B cell (primary cell): ENCODE results near the gene CXADR. TPM values are rescaled to one million over a fixed set of nuclear protein-coding genes. Genes with fewer than 3 reads are reported as not detected.

ENCODE experiments used
- ATAC-seq: fragments of 200-7000 bp; cut with Tn5 transposase; one replicate; pipeline ENCODE4 v1.10.0; 2021; ENCODE audit warnings: low read depth, mild to moderate bottlenecking, moderate number of reproducible peaks, moderate library complexity
- CTCF ChIA-PET: fragments of 350-600 bp; sonication (Branson Sonifier 250); formaldehyde crosslinking; loops from one replicate; lab custom pipeline; 2021; ENCODE audit warnings: antibody characterized with exemption, inconsistent platforms; lab: Charles Lee
- POLR2A ChIA-PET: fragments of 350-600 bp; sonication (Branson Sonifier 250); formaldehyde crosslinking; loops from one replicate; lab custom pipeline; 2021; ENCODE audit warnings: antibody characterized with exemption; lab: Charles Lee
- DNase-seq: peaks from one replicate; pipeline ENCODE4 v3.0.0; 2013
- H2AFZ ChIP-seq: 2 replicates; pipeline ENCODE4 v1.6.1; 2012; ENCODE audit warnings: mild to moderate bottlenecking, low read depth, low read length; ENCODE audit not compliant: insufficient read depth, poor library complexity, severe bottlenecking
- H3K27ac ChIP-seq, 2 donors: 1 replicate in 1 of 2; 2 replicates in 1 of 2; pipeline ENCODE4 v1.5.1; 2012 to 2013; ENCODE audit warnings: low read length in 2 of 2, mild to moderate bottlenecking in 2 of 2, moderate library complexity in 1 of 2
- H3K27me3 ChIP-seq, 4 experiments: fragments of 200-600 bp in 1 of 4; sonication (generic) in 1 of 4; replicated peaks in 1 of 4; 1 replicate in 2 of 4; 2 replicates in 2 of 4; pipeline versions ENCODE4 v1.6.1 to v1.7.0; 2013 to 2016; ENCODE audit warnings: low read length in 3 of 4, mild to moderate bottlenecking in 2 of 4, mixed read lengths in 1 of 4, moderate library complexity in 1 of 4; ENCODE audit not compliant: insufficient read depth in 4 of 4, control insufficient read depth in 3 of 4; ENCODE audit errors: control extremely low read depth in 1 of 4
- H3K36me3 ChIP-seq, 2 experiments: replicated peaks in 1 of 2; 1 replicate in 1 of 2; 2 replicates in 1 of 2; pipeline versions ENCODE4 v1.6.1 to v1.7.1; 2013; ENCODE audit warnings: low read length in 1 of 2; ENCODE audit not compliant: insufficient read depth in 2 of 2, control insufficient read depth in 1 of 2; ENCODE audit errors: control extremely low read depth in 1 of 2, extremely low read depth in 1 of 2
- H3K4me1 ChIP-seq, 2 donors: fragments of 200-600 bp in 1 of 2; sonication (generic) in 1 of 2; 1 replicate in 1 of 2; 2 replicates in 1 of 2; pipeline versions ENCODE4 v1.5.1 to v1.6.1; 2013 to 2017; ENCODE audit warnings: low read length in 2 of 2; ENCODE audit not compliant: control insufficient read depth in 2 of 2, insufficient read depth in 2 of 2
- H3K4me2 ChIP-seq: replicated peaks from 2 replicates; pipeline ENCODE3; 2012; ENCODE audit warnings: mild to moderate bottlenecking, low read depth, low read length; ENCODE audit not compliant: poor library complexity, severe bottlenecking
- H3K4me3 ChIP-seq, 5 experiments: fragments of 200-600 bp in 1 of 5; sonication (generic) in 1 of 5; 1 replicate in 3 of 5; 2 replicates in 2 of 5; pipeline versions ENCODE4 v1.5.1 to v1.7.0; 2011 to 2016; ENCODE audit warnings: low read length in 4 of 5, mild to moderate bottlenecking in 4 of 5, low read depth in 2 of 5, control low read depth in 1 of 5, moderate library complexity in 1 of 5; ENCODE audit not compliant: insufficient read depth in 1 of 5; ENCODE audit errors: control extremely low read depth in 1 of 5, extremely low read depth in 1 of 5
- H3K79me2 ChIP-seq: fragments of 200-600 bp; sonication (generic); one replicate; pipeline ENCODE4 v1.6.0; 2016; ENCODE audit warnings: low read length; ENCODE audit not compliant: control insufficient read depth, insufficient read depth
- H3K9ac ChIP-seq: fragments of 200-600 bp; sonication (generic); 2 replicates; pipeline ENCODE4 v1.6.1; 2017; ENCODE audit warnings: mild to moderate bottlenecking, low read length, moderate library complexity
- H3K9me3 ChIP-seq, 3 donors: one replicate each; pipeline versions ENCODE4 v1.6.1 to v1.7.1; 2013; ENCODE audit warnings: low read length in 2 of 3; ENCODE audit not compliant: control insufficient read depth in 2 of 3, insufficient read depth in 1 of 3; ENCODE audit errors: control extremely low read depth in 1 of 3
- H4K20me1 ChIP-seq: 2 replicates; pipeline ENCODE4 v1.6.0; 2012; ENCODE audit warnings: mild to moderate bottlenecking, low read length; ENCODE audit not compliant: insufficient read depth, control insufficient read depth, poor library complexity, severe bottlenecking
- H3K27ac Mint-ChIP-seq: one replicate; pipeline ENCODE4 v1.8.0; 2021; ENCODE audit warnings: mixed read lengths
- H3K27me3 Mint-ChIP-seq: one replicate; pipeline ENCODE4 v1.8.0; 2021; ENCODE audit warnings: mixed read lengths
- H3K4me1 Mint-ChIP-seq: one replicate; pipeline ENCODE4 v1.8.0; 2021; ENCODE audit warnings: mixed read lengths
- H3K4me3 Mint-ChIP-seq: one replicate; pipeline ENCODE4 v1.8.0; 2021; ENCODE audit warnings: mixed read lengths
- H3K9me3 Mint-ChIP-seq: one replicate; pipeline ENCODE4 v1.8.0; 2022; ENCODE audit warnings: mixed read lengths; ENCODE audit not compliant: insufficient read depth
- EZH2 ChIP-seq: IDR thresholded peaks from 2 replicates; pipeline ENCODE4 v1.6.1; 2012; ENCODE audit warnings: borderline replicate concordance, low read depth, mild to moderate bottlenecking, moderate library complexity, low read length; ENCODE audit not compliant: insufficient read depth, poor library complexity, severe bottlenecking
- WGBS: methylation state at CpG from one replicate; pipeline ENCODE4 v1.1.5; 2013; ENCODE audit warnings: missing lambda C conversion rate; ENCODE audit not compliant: insufficient coverage; 5-methylcytosine and 5-hydroxymethylcytosine counted together
- intact Hi-C: fragments of 100-400 bp; cut with micrococcal nuclease; formaldehyde crosslinking; loops from one replicate; pipeline ENCODE4 v1.10.0; 2022
- polyA plus RNA-seq: library from polyadenylated mRNA; depleted of rRNA; stranded (reverse); fragments of >200 nt; gene quantifications from 2 replicates; pipeline ENCODE4 v1.2.3, GENCODE V29; 2012
- total RNA-seq, 2 donors: library from RNA; stranded (reverse); fragments of 120-200 nt in 1 of 2; gene quantifications; 1 replicate in 1 of 2; 2 replicates in 1 of 2; pipeline versions ENCODE4 v1.2.3 to v1.2.4, GENCODE V29; 2013 to 2022
- TF ChIP-seq, protein P1 (sequence below): fragments of 200-600 bp; IDR thresholded peaks from one replicate; pipeline ENCODE4 v1.8.0; 2022; ENCODE audit warnings: antibody characterized with exemption, mild to moderate bottlenecking

CXADR gene
- total and polyA plus RNA-seq, 2 donors (not counting 1 experiment from before 2014, with no cell fraction given): not detected

DNA sequence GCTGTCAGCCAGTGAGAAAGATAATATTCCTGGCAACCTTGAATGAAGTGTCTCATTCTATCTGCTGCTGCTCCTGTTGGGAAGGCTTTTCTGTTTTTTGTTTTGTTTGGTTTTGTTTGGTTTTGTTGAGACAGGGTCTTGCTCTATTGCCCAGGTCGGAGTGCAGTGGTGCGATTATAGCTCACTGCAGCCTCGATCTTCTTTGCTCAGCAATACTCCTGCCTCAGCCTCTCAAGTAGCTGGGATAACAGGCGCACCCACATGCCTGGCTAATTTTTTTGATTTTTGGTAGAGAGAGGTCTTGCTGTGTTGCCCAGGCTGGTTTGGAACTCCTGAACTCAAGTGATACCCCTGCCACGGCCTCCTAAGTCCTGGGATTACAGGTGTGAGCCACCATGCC lies 62.2 kb downstream of the CXADR start:
- no peaks in the 10 kb centered on the region for H3K9me3 ChIP-seq
- no peak overlapping the region for H2AFZ ChIP-seq
- H3K36me3 ChIP-seq: no peaks in the 10 kb centered on the region
- no peak overlapping the region for H3K4me2 ChIP-seq
- intact Hi-C loops: no loop called here
- no peaks in the 10 kb centered on the region for H3K4me1 ChIP-seq
- no peaks in the 10 kb centered on the region for H3K79me2 ChIP-seq
- DNase-seq (no peak), ATAC-seq (no peak)
- POLR2A ChIA-PET: no interaction called here
- H3K27me3 Mint-ChIP-seq: peaks cover 14% of the 10 kb centered on the region
- CTCF ChIA-PET: no interaction called here
- H3K9me3 Mint-ChIP-seq: no peaks in the 10 kb centered on the region
- H3K4me3 Mint-ChIP-seq: no peak overlapping the region
- no peaks in the 10 kb centered on the region for H3K4me1 Mint-ChIP-seq
- WGBS: 89% methylated on average over 5 of the region's 5 CpGs
- no peaks in the 10 kb centered on the region for H3K27me3 ChIP-seq
- TF ChIP-seq EZH2: no peak
- TF ChIP-seq, protein P1, sequence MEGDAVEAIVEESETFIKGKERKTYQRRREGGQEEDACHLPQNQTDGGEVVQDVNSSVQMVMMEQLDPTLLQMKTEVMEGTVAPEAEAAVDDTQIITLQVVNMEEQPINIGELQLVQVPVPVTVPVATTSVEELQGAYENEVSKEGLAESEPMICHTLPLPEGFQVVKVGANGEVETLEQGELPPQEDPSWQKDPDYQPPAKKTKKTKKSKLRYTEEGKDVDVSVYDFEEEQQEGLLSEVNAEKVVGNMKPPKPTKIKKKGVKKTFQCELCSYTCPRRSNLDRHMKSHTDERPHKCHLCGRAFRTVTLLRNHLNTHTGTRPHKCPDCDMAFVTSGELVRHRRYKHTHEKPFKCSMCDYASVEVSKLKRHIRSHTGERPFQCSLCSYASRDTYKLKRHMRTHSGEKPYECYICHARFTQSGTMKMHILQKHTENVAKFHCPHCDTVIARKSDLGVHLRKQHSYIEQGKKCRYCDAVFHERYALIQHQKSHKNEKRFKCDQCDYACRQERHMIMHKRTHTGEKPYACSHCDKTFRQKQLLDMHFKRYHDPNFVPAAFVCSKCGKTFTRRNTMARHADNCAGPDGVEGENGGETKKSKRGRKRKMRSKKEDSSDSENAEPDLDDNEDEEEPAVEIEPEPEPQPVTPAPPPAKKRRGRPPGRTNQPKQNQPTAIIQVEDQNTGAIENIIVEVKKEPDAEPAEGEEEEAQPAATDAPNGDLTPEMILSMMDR: no peak
- H3K9ac ChIP-seq: no peak overlapping the region
- H3K4me3 ChIP-seq: no peak overlapping the region
- H3K27ac ChIP-seq: no peak overlapping the region
- H3K27ac Mint-ChIP-seq: no peak overlapping the region
- H4K20me1 ChIP-seq: no peaks in the 10 kb centered on the region

DNA sequence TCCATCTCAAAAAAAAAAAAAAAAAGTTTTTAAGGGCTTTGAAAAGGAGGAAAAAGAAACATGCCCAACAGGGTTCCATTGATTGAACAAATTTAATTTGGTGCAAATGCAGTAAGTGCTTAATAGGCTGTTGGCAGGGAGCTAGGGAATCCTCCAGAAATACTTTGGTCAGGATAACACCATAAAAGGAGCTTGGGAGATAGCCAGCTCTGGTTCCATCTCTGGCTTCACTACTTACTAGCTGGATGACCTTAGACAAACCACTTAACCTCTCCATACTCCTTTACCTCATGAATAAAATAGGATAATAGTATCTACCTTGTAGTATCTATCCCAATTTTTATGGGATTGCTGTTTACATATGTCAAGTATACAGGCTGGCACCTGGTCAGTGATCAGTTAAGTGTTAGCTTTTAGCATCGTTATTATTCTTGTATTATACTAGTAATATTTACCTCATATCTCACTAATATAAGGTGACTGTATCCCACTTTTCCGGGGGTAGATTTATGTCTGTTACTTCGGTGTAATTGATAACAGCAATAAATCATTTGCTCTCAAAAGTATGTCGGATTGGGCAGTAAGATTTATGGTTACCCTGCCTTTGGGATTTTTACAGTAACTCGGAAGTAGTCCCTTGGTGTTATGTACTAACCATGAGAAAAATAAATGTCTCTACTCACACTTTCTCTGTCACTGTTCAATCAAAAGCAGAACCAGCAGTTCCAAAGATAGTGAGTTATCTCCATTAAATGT lies 63.4 kb downstream of the CXADR start:
- no peak overlapping the region for H2AFZ ChIP-seq
- no CpG with 5 or more reads among the region's 5 CpGs for WGBS
- intact Hi-C loops: no loop called here

More for the DNA sequence above, 63.4 kb downstream of the CXADR start:
- no peak overlapping the region for H3K4me3 ChIP-seq
- Mint-ChIP-seq H3K4me1 (no peaks in the 10 kb centered on the region), H3K4me3 (no peak overlapping the region), H3K27me3 (peaks cover 11% of the 10 kb centered on the region), H3K9me3 (no peaks in the 10 kb centered on the region), H3K27ac (no peak overlapping the region)
- no peak overlapping the region for H3K4me2 ChIP-seq
- no peaks in the 10 kb centered on the region for H3K9me3 ChIP-seq
- no peaks in the 10 kb centered on the region for H3K27me3 ChIP-seq
- ATAC-seq (no peak), DNase-seq (no peak)
- no peak overlapping the region for H3K9ac ChIP-seq
- H3K27ac ChIP-seq: no peak overlapping the region
- ChIA-PET CTCF (no interaction called here), POLR2A (no interaction called here)
- TF ChIP-seq EZH2: no peak
- TF ChIP-seq, protein P1: no peak
- no peaks in the 10 kb centered on the region for H3K36me3 ChIP-seq
- H4K20me1 ChIP-seq: no peaks in the 10 kb centered on the region
- H3K79me2 ChIP-seq: no peaks in the 10 kb centered on the region
- no peaks in the 10 kb centered on the region for H3K4me1 ChIP-seq
